Keratinocyte (primary cell): Measurements from ENCODE around the gene ARPC4. TPM values are rescaled to one million over a fixed set of nuclear protein-coding genes. Genes with fewer than 3 reads are reported as not detected.

Experiments
- DNase-seq: peaks from one replicate; pipeline ENCODE4 v3.0.0-alpha.2; 2011; ENCODE audit warnings: low read depth, missing footprints, low spot score
- FAIRE-seq: peaks from 2 replicates; lab custom pipeline; 2011; peaks lifted over from hg19 to GRCh38; lab: Jason Lieb, UNC
- H2AFZ ChIP-seq: 2 replicates; pipeline ENCODE4 v1.6.0; 2012; ENCODE audit warnings: low read length, control low read depth, inconsistent platforms; ENCODE audit not compliant: control insufficient read depth
- H3K27ac ChIP-seq: 2 replicates; pipeline ENCODE4 v1.5.1; 2011; ENCODE audit warnings: low read length; ENCODE audit not compliant: control insufficient read depth, insufficient read depth
- H3K27me3 ChIP-seq: 3 replicates; pipeline ENCODE4 v1.6.0; 2011; ENCODE audit warnings: low read length; ENCODE audit not compliant: control insufficient read depth, insufficient read depth; ENCODE audit errors: extremely low read depth
- H3K36me3 ChIP-seq, 2 experiments: 2 replicates in 1 of 2; 3 replicates in 1 of 2; pipeline ENCODE4 v1.5.1; 2011; ENCODE audit warnings: low read length in 2 of 2, mild to moderate bottlenecking in 1 of 2; ENCODE audit not compliant: control insufficient read depth in 2 of 2, insufficient read depth in 2 of 2; ENCODE audit errors: extremely low read depth in 1 of 2
- H3K4me1 ChIP-seq: 3 replicates; pipeline ENCODE4 v1.5.1; 2011; ENCODE audit warnings: low read length; ENCODE audit not compliant: control insufficient read depth, insufficient read depth; ENCODE audit errors: extremely low read depth
- H3K4me2 ChIP-seq: 3 replicates; pipeline ENCODE4 v1.6.0; 2011; ENCODE audit warnings: low read depth, low read length; ENCODE audit not compliant: control insufficient read depth, insufficient read depth; ENCODE audit errors: extremely low read depth
- H3K4me3 ChIP-seq, 3 experiments: fragments of 200-600 bp in 1 of 3; sonication (generic) in 1 of 3; 2 replicates in 2 of 3; 3 replicates in 1 of 3; pipeline ENCODE4 v1.5.1; 2011 to 2016; ENCODE audit warnings: low read length in 3 of 3, mild to moderate bottlenecking in 3 of 3, control low read depth in 2 of 3, inconsistent platforms in 1 of 3, low read depth in 1 of 3, mixed read lengths in 1 of 3, mixed run types in 1 of 3, moderate library complexity in 1 of 3; ENCODE audit not compliant: control insufficient read depth in 2 of 3, insufficient read depth in 2 of 3; ENCODE audit errors: extremely low read depth in 1 of 3
- H3K79me2 ChIP-seq: 2 replicates; pipeline ENCODE4 v1.6.0; 2012; ENCODE audit warnings: low read length; ENCODE audit not compliant: control insufficient read depth, insufficient read depth
- H3K9ac ChIP-seq: 3 replicates; pipeline ENCODE4 v1.6.0; 2011; ENCODE audit warnings: low read length; ENCODE audit not compliant: control insufficient read depth, insufficient read depth; ENCODE audit errors: extremely low read depth
- H3K9me1 ChIP-seq: 3 replicates; pipeline ENCODE4 v1.6.0; 2011; ENCODE audit warnings: low read length; ENCODE audit not compliant: control insufficient read depth, insufficient read depth; ENCODE audit errors: extremely low read depth
- H3K9me3 ChIP-seq: 2 replicates; pipeline ENCODE4 v1.5.1; 2012; ENCODE audit warnings: low read depth, low read length; ENCODE audit not compliant: control insufficient read depth
- H4K20me1 ChIP-seq: 3 replicates; pipeline ENCODE4 v1.6.0; 2011; ENCODE audit warnings: low read length; ENCODE audit not compliant: control insufficient read depth, insufficient read depth; ENCODE audit errors: extremely low read depth
- CTCF ChIP-seq, 3 experiments: IDR thresholded peaks in 1 of 3; conservative IDR thresholded peaks in 1 of 3; optimal IDR thresholded peaks in 1 of 3; 2 replicates in 2 of 3; 3 replicates in 1 of 3; pipeline versions ENCODE3 to v1.5.1; 2011; ENCODE audit warnings: low read length in 3 of 3, mild to moderate bottlenecking in 3 of 3, moderate library complexity in 2 of 3, control low read depth in 1 of 3, inconsistent platforms in 1 of 3; ENCODE audit not compliant: insufficient read depth in 2 of 3; ENCODE audit errors: extremely low read depth in 1 of 3
- EZH2 ChIP-seq: IDR thresholded peaks from one replicate; pipeline ENCODE4 v1.6.1; 2012; ENCODE audit warnings: inconsistent platforms, mild to moderate bottlenecking, low read length, moderate library complexity
- dilution Hi-C: fragments of 300-500 bp; cut with MboI; formaldehyde crosslinking; loops from one replicate; pipeline ENCODE4 v1.7.0; 2020; ENCODE audit warnings: low sequenced_read_pairs; ENCODE audit not compliant: extremely low pct_ligation_motif_present
- polyA plus RNA-seq, 5 experiments: library from polyadenylated mRNA; depleted of rRNA in 3 of 5; stranded (reverse) in 3 of 5; stranded (forward) in 1 of 5; unstranded in 1 of 5; fragments of >200 nt; gene quantifications; 1 replicate in 1 of 5; 2 replicates in 3 of 5; 3 replicates in 1 of 5; pipeline versions ENCODE4 v1.2.1 to v1.2.3, GENCODE V29; 2011 to 2012; ENCODE audit warnings: missing spikeins in 2 of 5, low read depth in 1 of 5, low replicate concordance in 1 of 5

Gene ARPC4
- polyA plus RNA-seq, 1 donor (not counting 4 experiments of a cell fraction or from before 2014, with no cell fraction given), result 173 TPM

- no peak overlapping the region for H3K9ac ChIP-seq
- no peaks in the 10 kb centered on the region for H3K9me1 ChIP-seq
- no peaks in the 10 kb centered on the region for H3K79me2 ChIP-seq
- DNase-seq, result no peak
- no peaks in the 10 kb centered on the region for H3K27me3 ChIP-seq
- dilution Hi-C loops, result no loop called here
- no peak overlapping the region for H3K27ac ChIP-seq
- H3K4me3 ChIP-seq, result no peak overlapping the region
- H3K4me1 ChIP-seq, result no peaks in the 10 kb centered on the region
- no peaks in the 10 kb centered on the region for H4K20me1 ChIP-seq
- no peak overlapping the region for H2AFZ ChIP-seq
- TF ChIP-seq EZH2, result no peak
- TF ChIP-seq CTCF (optimal IDR thresholded peaks at IDR 0.05 in 1 of 3, IDR thresholded peaks at IDR 0.05 in 1 of 3, conservative IDR thresholded peaks at IDR 0.05 in 1 of 3; ENCODE audit: extremely low read depth in 1 of 3, insufficient read depth in 2 of 3, low read length in 3 of 3), result no peak
- no peak for FAIRE-seq
- no peak overlapping the region for H3K4me2 ChIP-seq
- H3K9me3 ChIP-seq, result no peaks in the 10 kb centered on the region
- H3K36me3 ChIP-seq, result peaks cover 13 to 18% of the 10 kb centered on the region in 2 experiments
Measured at GRCh38 chr3:9831253-9831652, 38.4 kb downstream of the ARPC4 start.

GRCh38 chr3:9833078-9833477 is 40.2 kb downstream of the ARPC4 start:
- H3K9me1 ChIP-seq, result no peaks in the 10 kb centered on the region
- no peaks in the 10 kb centered on the region for H3K79me2 ChIP-seq
- no peaks in the 10 kb centered on the region for H3K9me3 ChIP-seq
- no peaks in the 10 kb centered on the region for H3K27me3 ChIP-seq
- TF ChIP-seq EZH2, result no peak
- no peak for TF ChIP-seq CTCF (optimal IDR thresholded peaks at IDR 0.05 in 1 of 3, IDR thresholded peaks at IDR 0.05 in 1 of 3, conservative IDR thresholded peaks at IDR 0.05 in 1 of 3; ENCODE audit: extremely low read depth in 1 of 3, insufficient read depth in 2 of 3, low read length in 3 of 3)
- no peak for FAIRE-seq
- no peak overlapping the region for H2AFZ ChIP-seq
- dilution Hi-C loops, result no loop called here
- no peak overlapping the region for H3K9ac ChIP-seq
- no peak overlapping the region for H3K27ac ChIP-seq
- peaks cover 13 to 18% of the 10 kb centered on the region in 2 experiments for H3K36me3 ChIP-seq
- H4K20me1 ChIP-seq, result no peaks in the 10 kb centered on the region
- H3K4me3 ChIP-seq, result no peak overlapping the region
- H3K4me1 ChIP-seq, result no peaks in the 10 kb centered on the region
- no peak overlapping the region for H3K4me2 ChIP-seq
- DNase-seq, result no peak
